ENCODE measurements around the gene SRSF3.
"Not testable (repeated sequence)": the region's sequence is repeated elsewhere in the genome, so short reads cannot be mapped to it uniquely, and the experiment has no call there.

Gene SRSF3

DNA sequence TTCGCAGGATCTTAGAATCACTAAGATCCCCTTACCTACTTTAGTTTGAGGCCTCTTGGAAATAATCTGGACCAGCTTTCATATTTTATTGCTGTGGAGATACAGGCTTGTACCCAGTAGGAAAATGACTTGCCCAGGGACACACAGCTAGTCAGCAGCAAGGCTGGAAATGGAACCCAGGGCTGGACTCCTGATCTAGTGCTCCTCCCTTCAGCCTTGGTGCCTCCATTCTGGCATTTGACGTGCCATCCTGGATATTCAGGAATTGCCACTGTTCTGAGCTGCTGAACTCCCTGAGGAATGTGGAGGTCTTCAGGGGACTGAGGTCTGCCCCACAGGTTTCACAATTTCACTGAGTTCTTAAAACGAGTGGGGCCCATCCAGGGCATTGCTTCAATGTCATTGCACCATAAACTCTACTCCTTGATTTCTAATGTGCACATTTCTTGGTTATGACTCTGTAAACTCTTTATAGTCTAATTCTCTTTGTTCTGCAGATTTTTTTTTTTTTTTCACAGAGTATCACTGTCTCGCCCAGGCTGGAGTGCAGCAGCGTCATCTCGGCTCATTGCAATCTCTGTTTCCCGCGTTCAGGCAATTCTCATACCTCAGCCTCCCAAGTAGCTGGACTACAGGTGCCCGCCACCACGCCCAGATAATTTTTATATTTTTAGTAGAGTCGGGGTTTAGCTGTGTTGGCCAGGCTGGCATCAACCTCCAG lies 57.7 kb downstream of the SRSF3 start:
- no peak overlapping the region for H3K4me3 ChIP-seq (ENCODE audit: low read depth in 1 of 2, low read length in 1 of 2)
- no peaks in the 10 kb centered on the region for H3K36me3 ChIP-seq
- peaks cover 14% of the 10 kb centered on the region for H3K27me3 ChIP-seq
- H3K9me3 ChIP-seq = no peaks in the 10 kb centered on the region
- TF ChIP-seq, protein P1, sequence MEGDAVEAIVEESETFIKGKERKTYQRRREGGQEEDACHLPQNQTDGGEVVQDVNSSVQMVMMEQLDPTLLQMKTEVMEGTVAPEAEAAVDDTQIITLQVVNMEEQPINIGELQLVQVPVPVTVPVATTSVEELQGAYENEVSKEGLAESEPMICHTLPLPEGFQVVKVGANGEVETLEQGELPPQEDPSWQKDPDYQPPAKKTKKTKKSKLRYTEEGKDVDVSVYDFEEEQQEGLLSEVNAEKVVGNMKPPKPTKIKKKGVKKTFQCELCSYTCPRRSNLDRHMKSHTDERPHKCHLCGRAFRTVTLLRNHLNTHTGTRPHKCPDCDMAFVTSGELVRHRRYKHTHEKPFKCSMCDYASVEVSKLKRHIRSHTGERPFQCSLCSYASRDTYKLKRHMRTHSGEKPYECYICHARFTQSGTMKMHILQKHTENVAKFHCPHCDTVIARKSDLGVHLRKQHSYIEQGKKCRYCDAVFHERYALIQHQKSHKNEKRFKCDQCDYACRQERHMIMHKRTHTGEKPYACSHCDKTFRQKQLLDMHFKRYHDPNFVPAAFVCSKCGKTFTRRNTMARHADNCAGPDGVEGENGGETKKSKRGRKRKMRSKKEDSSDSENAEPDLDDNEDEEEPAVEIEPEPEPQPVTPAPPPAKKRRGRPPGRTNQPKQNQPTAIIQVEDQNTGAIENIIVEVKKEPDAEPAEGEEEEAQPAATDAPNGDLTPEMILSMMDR (IDR thresholded peaks at IDR 0.05) = no peak
- H3K4me1 ChIP-seq (ENCODE audit: control insufficient read depth in 1 of 2, insufficient read depth in 1 of 2, low read depth in 1 of 2, low read length in 1 of 2) = peaks cover 5 to 6% of the 10 kb centered on the region in 2 experiments
- H3K27ac ChIP-seq = no peak overlapping the region

DNA sequence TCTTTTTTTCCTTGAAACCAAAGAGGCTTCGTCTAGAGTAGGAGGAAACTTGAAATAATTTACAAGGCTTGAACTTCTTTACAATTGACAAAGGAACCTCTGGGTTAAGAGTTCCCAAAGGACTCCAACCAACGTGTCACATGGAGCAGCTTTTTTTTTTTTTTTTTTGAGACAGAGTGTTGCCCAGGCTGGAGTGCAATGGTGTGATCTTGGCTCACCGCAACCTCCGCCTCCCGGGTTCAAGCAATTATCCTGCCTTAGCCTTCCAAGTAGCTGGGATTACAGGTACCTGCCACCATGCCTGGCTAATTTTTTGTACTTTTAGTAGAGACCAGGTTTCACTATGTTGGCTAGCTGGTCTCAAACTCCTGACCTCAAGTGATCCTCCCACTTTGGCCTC lies 60.3 kb downstream of the SRSF3 start:
- not testable (repeated sequence) for H3K4me3 ChIP-seq (ENCODE audit: low read depth in 1 of 2, low read length in 1 of 2); H3K4me1 ChIP-seq (ENCODE audit: control insufficient read depth in 1 of 2, insufficient read depth in 1 of 2, low read depth in 1 of 2, low read length in 1 of 2); H3K9me3 ChIP-seq; H3K36me3 ChIP-seq; H3K27ac ChIP-seq
- H3K27me3 ChIP-seq = peaks cover 41% of the 10 kb centered on the region
